ENCODE data around the gene DLEU7. TPM values are rescaled to one million over a fixed set of nuclear protein-coding genes. Genes with fewer than 3 reads are reported as not detected.

DLEU7 gene
- total and polyA plus RNA-seq, 2 of the 13 experiments (the other 11 are each of a cell fraction or from before 2014, with no cell fraction given) = not detected

GRCh38 chr13:50887151-50887550 lies 43.7 kb upstream of the DLEU7 start:
- CTCF ChIA-PET (ENCODE audit: low intra/inter-chr PET ratio, low total read pairs) = no interaction called here
- intact Hi-C loops (cut with micrococcal nuclease; ENCODE audit: unreplicated experiment) (no loop called here), in situ Hi-C loops (cut with HindIII; ENCODE audit: extremely low pct_ligation_motif_present, low pct_unique_long_range_greater_than_20kb) (no loop called here)
- Histone ChIP-seq H3K4me2 (ENCODE audit: low read depth, low read length) (no peak overlapping the region), H3K9me3 (ENCODE audit: low read length) (no peaks in the 10 kb centered on the region), H3K9ac (ENCODE audit: insufficient read depth, low read depth, low read length) (no peak overlapping the region), H3K4me3 (replicated peaks in 1 of 3; ENCODE audit: insufficient read depth in 1 of 3, low read depth in 2 of 3, low read length in 3 of 3) (no peak overlapping the region), H2AFZ (ENCODE audit: low read length) (no peak overlapping the region), H3K36me3 (replicated peaks in 1 of 2; ENCODE audit: control insufficient read depth in 1 of 2, insufficient read depth in 2 of 2, low read length in 2 of 2) (no peaks in the 10 kb centered on the region), H3K27ac (ENCODE audit: extremely low read length, insufficient read depth, low read length) (no peak overlapping the region), H4K20me1 (ENCODE audit: insufficient read depth, low read length) (no peaks in the 10 kb centered on the region), H3K27me3 (ENCODE audit: control insufficient read depth in 1 of 2, insufficient read depth in 2 of 2, low read length in 2 of 2) (no peaks in the 10 kb centered on the region; a peak in 1 of 5 replicates), H3K79me2 (ENCODE audit: insufficient read depth, low read length) (no peaks in the 10 kb centered on the region), H3K4me1 (ENCODE audit: insufficient read depth, low read length) (no peaks in the 10 kb centered on the region)
- FAIRE-seq (no peak), DNase-seq (ENCODE audit: low spot score) (no peak), ATAC-seq (no peak)
- TF ChIP-seq SAP130 (CRISPR knock-in tag; IDR thresholded peaks at IDR 0.05; ENCODE audit: low read depth) (no peak), KLF15 (CRISPR knock-in tag; IDR thresholded peaks at IDR 0.05; ENCODE audit: borderline replicate concordance) (no peak), ZNF512 (CRISPR knock-in tag; IDR thresholded peaks at IDR 0.05) (no peak)
- POLR2A ChIA-PET = no interaction called here
- no TSS peak for BruUV-seq (replicated peaks)
- WGBS (ENCODE audit: low lambda C conversion rate) = 82% methylated on average over 7 of the region's 7 CpGs

GRCh38 chr13:50884265-50884664 lies 40.8 kb upstream of the DLEU7 start:
- H3K27ac ChIP-seq (ENCODE audit: extremely low read length, insufficient read depth, low read length) = no peak overlapping the region
- in situ Hi-C loops (cut with HindIII; ENCODE audit: extremely low pct_ligation_motif_present, low pct_unique_long_range_greater_than_20kb) (no loop called here), intact Hi-C loops (cut with micrococcal nuclease; ENCODE audit: unreplicated experiment) (loop anchor here (2.0 kb wide), 1 partner anchor 75 kb away; no protein-coding TSS in a partner anchor)
- no peaks in the 10 kb centered on the region for H3K27me3 ChIP-seq (ENCODE audit: control insufficient read depth in 1 of 2, insufficient read depth in 2 of 2, low read length in 2 of 2)
- H4K20me1 ChIP-seq (ENCODE audit: insufficient read depth, low read length) = no peaks in the 10 kb centered on the region
- no peaks in the 10 kb centered on the region for H3K9me3 ChIP-seq (ENCODE audit: low read length)
- no peaks in the 10 kb centered on the region for H3K4me1 ChIP-seq (ENCODE audit: insufficient read depth, low read length)
- no peaks in the 10 kb centered on the region for H3K79me2 ChIP-seq (ENCODE audit: insufficient read depth, low read length)
- no peak overlapping the region for H3K4me3 ChIP-seq (replicated peaks in 1 of 3; ENCODE audit: insufficient read depth in 1 of 3, low read depth in 2 of 3, low read length in 3 of 3)
- CTCF ChIA-PET (ENCODE audit: low intra/inter-chr PET ratio, low total read pairs) = no interaction called here
- no peak overlapping the region for H2AFZ ChIP-seq (ENCODE audit: low read length)
- no peak overlapping the region for H3K4me2 ChIP-seq (ENCODE audit: low read depth, low read length)
- DNase-seq (ENCODE audit: low spot score) = no peak
- FAIRE-seq = no peak
- POLR2A ChIA-PET = no interaction called here
- H3K36me3 ChIP-seq (replicated peaks in 1 of 2; ENCODE audit: control insufficient read depth in 1 of 2, insufficient read depth in 2 of 2, low read length in 2 of 2) = no peaks in the 10 kb centered on the region
- ATAC-seq = no peak
- 53% methylated on average over 1 of the region's 1 CpG for WGBS (ENCODE audit: low lambda C conversion rate)
- no peak overlapping the region for H3K9ac ChIP-seq (ENCODE audit: insufficient read depth, low read depth, low read length)
- no TSS peak for BruUV-seq (replicated peaks)
- TF ChIP-seq ESRRA (CRISPR knock-in tag; IDR thresholded peaks at IDR 0.05; ENCODE audit: low read depth) (no peak), PRDM4 (CRISPR knock-in tag; IDR thresholded peaks at IDR 0.05; ENCODE audit: borderline replicate concordance) (no peak), ZNF773 (CRISPR knock-in tag; IDR thresholded peaks at IDR 0.05; ENCODE audit: borderline replicate concordance) (no peak), CAMTA2 (CRISPR knock-in tag; IDR thresholded peaks at IDR 0.05; ENCODE audit: borderline replicate concordance) (no peak), THAP7 (CRISPR knock-in tag; IDR thresholded peaks at IDR 0.05) (no peak), IKZF5 (CRISPR knock-in tag; IDR thresholded peaks at IDR 0.05) (no peak), ATF4 (CRISPR knock-in tag; IDR thresholded peaks at IDR 0.05) (no peak), PHF21A (CRISPR knock-in tag; IDR thresholded peaks at IDR 0.05) (no peak)
